ENCODE measurements around the gene USP17L15. TPM values are rescaled to one million over a fixed set of nuclear protein-coding genes. Genes with fewer than 3 reads are reported as not detected.
"Not testable (repeated sequence)": the region's sequence is repeated elsewhere in the genome, so short reads cannot be mapped to it uniquely, and the experiment has no call there.

Gene USP17L15, protein sequence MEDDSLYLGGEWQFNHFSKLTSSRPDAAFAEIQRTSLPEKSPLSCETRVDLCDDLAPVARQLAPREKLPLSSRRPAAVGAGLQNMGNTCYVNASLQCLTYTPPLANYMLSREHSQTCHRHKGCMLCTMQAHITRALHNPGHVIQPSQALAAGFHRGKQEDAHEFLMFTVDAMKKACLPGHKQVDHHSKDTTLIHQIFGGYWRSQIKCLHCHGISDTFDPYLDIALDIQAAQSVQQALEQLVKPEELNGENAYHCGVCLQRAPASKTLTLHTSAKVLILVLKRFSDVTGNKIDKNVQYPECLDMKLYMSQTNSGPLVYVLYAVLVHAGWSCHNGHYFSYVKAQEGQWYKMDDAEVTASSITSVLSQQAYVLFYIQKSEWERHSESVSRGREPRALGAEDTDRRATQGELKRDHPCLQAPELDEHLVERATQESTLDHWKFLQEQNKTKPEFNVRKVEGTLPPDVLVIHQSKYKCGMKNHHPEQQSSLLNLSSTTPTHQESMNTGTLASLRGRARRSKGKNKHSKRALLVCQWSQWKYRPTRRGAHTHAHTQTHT
- not detected in 2 replicates for total RNA-seq

DNA sequence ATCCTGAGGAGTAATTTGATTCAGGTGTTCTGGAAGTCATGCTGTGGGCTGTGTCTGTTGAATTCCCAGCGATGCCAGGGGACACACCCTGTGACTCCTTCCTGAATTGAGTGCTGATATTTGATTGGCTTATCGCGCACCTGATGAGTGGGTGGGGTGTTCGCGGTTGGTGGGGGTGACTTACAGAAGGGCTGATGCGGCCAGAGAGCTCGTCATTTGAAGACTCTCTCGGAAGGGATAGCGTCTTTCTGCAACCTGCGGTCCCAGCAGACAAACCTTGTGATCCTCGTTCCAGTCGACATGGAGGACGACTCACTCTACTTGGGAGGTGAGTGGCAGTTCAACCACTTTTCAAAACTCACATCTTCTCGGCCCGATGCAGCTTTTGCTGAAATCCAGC lies at the start of gene USP17L15:
Gene USP17L15, plus strand, starts transcription at position 301 of the 400 bp plus-strand sequence. Its CDS starts 0 bp downstream, at position 301.
- DNase-seq (ENCODE audit: extremely low read depth, low read depth, low spot score) = not testable (repeated sequence)

DNA sequence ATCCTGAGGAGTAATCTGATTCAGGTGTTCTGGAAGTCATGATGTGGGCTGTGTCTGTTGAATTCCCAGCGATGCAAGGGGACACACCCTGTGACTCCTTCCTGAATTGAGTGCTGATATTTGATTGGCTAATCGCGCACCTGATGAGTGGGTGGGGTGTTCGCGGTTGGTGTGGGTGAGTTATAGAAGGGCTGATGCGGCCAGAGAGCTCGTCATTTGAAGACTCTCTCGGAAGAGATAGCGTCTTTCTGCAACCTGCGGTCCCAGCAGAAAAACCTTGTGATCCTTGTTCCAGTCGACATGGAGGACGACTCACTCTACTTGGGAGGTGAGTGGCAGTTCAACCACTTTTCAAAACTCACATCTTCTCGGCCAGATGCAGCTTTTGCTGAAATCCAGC lies 23.8 kb upstream of the USP17L15 start, which contains the start of gene USP17L10:
Gene USP17L10, plus strand, starts transcription at position 301 of the 400 bp plus-strand sequence. Its CDS starts 0 bp downstream, at position 301.
- DNase-seq (ENCODE audit: extremely low read depth, low read depth, low spot score) = not testable (repeated sequence)

DNA sequence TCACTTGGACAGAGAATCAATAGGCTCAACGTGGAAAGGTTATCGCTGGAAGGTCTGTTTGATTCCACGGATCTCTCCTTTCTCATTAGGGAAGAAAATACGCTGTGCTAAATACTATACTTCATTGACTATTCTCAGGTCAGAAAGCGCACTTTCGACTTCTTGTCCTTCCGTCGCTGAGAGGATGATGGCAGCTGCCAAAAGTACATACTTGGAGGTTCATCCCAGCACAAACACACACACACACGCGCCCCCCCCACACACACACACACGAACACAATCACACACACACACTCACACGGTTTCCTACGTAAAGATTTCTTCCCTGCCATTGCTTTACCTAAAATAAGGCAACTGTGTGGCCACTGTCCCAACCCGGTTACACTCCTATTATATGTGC lies 19.5 kb upstream of the USP17L15 start:
- not testable (repeated sequence) for DNase-seq (ENCODE audit: extremely low read depth, low read depth, low spot score)

DNA sequence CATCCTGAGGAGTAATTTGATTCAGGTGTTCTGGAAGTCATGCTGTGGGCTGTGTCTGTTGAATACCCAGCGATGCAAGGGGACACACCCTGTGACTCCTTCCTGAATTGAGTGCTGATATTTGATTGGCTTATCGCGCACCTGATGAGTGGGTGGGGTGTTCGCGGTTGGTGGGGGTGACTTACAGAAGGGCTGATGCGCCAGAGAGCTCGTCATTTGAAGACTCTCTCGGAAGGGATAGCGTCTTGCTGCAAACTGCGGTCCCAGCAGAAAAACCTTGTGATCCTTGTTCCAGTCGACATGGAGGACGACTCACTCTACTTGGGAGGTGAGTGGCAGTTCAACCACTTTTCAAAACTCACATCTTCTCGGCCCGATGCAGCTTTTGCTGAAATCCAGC lies 19.1 kb upstream of the USP17L15 start, which contains the start of gene USP17L11:
Gene USP17L11, plus strand, starts transcription at position 301 of the 400 bp plus-strand sequence. Its CDS starts 0 bp downstream, at position 301.
- not testable (repeated sequence) for DNase-seq (ENCODE audit: extremely low read depth, low read depth, low spot score)

DNA sequence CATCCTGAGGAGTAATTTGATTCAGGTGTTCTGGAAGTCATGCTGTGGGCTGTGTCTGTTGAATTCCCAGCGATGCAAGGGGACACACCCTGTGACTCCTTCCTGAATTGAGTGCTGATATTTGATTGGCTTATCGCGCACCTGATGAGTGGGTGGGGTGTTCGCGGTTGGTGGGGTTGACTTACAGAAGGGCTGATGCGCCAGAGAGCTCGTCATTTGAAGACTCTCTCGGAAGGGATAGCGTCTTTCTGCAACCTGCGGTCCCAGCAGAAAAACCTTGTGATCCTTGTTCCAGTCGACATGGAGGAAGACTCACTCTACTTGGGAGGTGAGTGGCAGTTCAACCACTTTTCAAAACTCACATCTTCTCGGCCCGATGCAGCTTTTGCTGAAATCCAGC lies 14.3 kb upstream of the USP17L15 start, which contains the start of gene USP17L12:
Gene USP17L12, plus strand, starts transcription at position 301 of the 400 bp plus-strand sequence. Its CDS starts 0 bp downstream, at position 301.
- not testable (repeated sequence) for DNase-seq (ENCODE audit: extremely low read depth, low read depth, low spot score)

DNA sequence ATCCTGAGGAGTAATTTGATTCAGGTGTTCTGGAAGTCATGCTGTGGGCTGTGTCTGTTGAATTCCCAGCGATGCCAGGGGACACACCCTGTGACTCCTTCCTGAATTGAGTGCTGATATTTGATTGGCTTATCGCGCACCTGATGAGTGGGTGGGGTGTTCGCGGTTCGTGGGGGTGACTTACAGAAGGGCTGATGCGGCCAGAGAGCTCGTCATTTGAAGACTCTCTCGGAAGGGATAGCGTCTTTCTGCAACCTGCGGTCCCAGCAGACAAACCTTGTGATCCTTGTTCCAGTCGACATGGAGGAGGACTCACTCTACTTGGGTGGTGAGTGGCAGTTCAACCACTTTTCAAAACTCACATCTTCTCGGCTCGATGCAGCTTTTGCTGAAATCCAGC lies 9.6 kb upstream of the USP17L15 start, which contains the start of gene USP17L13:
Gene USP17L13, plus strand, starts transcription at position 301 of the 400 bp plus-strand sequence. Its CDS starts 0 bp downstream, at position 301.
- DNase-seq (ENCODE audit: extremely low read depth, low read depth, low spot score) = not testable (repeated sequence)

DNA sequence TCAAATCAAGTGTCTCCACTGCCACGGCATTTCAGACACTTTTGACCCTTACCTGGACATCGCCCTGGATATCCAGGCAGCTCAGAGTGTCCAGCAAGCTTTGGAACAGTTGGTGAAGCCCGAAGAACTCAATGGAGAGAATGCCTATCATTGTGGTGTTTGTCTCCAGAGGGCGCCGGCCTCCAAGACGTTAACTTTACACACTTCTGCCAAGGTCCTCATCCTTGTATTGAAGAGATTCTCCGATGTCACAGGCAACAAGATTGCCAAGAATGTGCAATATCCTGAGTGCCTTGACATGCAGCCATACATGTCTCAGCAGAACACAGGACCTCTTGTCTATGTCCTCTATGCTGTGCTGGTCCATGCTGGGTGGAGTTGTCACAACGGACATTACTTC lies 3.9 kb upstream of the USP17L15 start:
- DNase-seq (ENCODE audit: extremely low read depth, low read depth, low spot score) = not testable (repeated sequence)

DNA sequence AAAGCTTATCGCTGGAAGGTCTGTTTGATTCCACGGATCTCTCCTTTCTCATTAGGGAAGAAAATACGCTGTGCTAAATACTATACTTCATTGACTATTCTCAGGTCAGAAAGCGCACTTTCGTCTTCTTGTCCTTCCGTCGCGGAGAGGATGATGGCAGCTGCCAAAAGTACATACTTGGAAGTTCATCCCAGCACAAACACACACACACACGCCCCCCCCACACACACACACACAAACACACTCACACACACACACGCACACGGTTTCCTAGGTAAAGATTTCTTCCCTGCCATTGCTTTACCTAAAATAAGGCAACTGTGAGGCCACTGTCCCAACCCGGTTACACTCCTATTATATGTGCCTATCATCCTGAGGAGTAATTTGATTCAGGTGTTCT lies 4.3 kb downstream of the USP17L15 start:
- DNase-seq (ENCODE audit: extremely low read depth, low read depth, low spot score) = not testable (repeated sequence)

DNA sequence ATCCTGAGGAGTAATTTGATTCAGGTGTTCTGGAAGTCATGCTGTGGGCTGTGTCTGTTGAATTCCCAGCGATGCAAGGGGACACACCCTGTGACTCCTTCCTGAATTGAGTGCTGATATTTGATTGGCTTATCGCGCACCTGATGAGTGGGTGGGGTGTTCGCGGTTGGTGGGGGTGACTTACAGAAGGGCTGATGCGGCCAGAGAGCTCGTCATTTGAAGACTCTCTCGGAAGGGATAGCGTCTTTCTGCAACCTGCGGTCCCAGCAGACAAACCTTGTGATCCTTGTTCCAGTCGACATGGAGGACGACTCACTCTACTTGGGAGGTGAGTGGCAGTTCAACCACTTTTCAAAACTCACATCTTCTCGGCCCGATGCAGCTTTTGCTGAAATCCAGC lies 9.4 kb downstream of the USP17L15 start, which contains the start of gene USP17L17:
Gene USP17L17, plus strand, starts transcription at position 301 of the 400 bp plus-strand sequence. Its CDS starts 0 bp downstream, at position 301.
- not testable (repeated sequence) for DNase-seq (ENCODE audit: extremely low read depth, low read depth, low spot score)

DNA sequence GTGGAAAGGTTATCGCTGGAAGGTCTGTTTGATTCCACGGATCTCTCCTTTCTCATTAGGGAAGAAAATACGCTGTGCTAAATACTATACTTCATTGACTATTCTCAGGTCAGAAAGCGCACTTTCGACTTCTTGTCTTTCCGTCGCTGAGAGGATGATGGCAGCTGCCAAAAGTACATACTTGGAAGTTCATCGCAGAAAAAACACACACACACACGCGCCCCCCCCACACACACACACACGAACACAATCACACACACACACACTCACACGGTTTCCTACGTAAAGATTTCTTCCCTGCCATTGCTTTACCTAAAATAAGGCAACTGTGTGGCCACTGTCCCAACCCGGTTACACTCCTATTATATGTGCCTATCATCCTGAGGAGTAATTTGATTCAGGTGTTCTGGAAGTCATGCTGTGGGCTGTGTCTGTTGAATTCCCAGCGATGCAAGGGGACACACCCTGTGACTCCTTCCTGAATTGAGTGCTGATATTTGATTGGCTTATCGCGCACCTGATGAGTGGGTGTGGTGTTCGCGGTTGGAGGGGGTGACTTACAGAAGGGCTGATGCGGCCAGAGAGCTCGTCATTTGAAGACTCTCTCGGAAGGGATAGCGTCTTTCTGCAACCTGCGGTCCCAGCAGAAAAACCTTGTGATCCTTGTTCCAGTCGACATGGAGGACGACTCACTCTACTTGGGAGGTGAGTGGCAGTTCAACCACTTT lies 13.9 kb downstream of the USP17L15 start, which contains the start of gene USP17L18:
Gene USP17L18, plus strand, starts transcription at position 678 of the 728 bp plus-strand sequence. Its CDS starts 0 bp downstream, at position 678.
- DNase-seq (ENCODE audit: extremely low read depth, low read depth, low spot score) = not testable (repeated sequence)

DNA sequence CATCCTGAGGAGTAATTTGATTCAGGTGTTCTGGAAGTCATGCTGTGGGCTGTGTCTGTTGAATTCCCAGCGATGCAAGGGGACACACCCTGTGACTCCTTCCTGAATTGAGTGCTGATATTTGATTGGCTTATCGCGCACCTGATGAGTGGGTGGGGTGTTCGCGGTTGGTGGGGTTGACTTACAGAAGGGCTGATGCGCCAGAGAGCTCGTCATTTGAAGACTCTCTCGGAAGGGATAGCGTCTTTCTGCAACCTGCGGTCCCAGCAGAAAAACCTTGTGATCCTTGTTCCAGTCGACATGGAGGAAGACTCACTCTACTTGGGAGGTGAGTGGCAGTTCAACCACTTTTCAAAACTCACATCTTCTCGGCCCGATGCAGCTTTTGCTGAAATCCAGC lies 18.9 kb downstream of the USP17L15 start, which contains the start of gene USP17L19:
Gene USP17L19, plus strand, starts transcription at position 301 of the 400 bp plus-strand sequence. Its CDS starts 0 bp downstream, at position 301.
- not testable (repeated sequence) for DNase-seq (ENCODE audit: extremely low read depth, low read depth, low spot score)

DNA sequence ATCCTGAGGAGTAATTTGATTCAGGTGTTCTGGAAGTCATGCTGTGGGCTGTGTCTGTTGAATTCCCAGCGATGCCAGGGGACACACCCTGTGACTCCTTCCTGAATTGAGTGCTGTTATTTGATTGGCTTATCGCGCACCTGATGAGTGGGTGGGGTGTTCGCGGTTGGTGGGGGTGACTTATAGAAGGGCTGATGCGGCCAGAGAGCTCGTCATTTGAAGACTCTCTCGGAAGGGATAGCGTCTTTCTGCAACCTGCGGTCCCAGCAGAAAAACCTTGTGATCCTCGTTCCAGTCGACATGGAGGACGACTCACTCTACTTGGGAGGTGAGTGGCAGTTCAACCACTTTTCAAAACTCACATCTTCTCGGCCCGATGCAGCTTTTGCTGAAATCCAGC lies 23.6 kb downstream of the USP17L15 start, which contains the start of gene USP17L20:
Gene USP17L20, plus strand, starts transcription at position 301 of the 400 bp plus-strand sequence. Its CDS starts 0 bp downstream, at position 301.
- not testable (repeated sequence) for DNase-seq (ENCODE audit: extremely low read depth, low read depth, low spot score)

DNA sequence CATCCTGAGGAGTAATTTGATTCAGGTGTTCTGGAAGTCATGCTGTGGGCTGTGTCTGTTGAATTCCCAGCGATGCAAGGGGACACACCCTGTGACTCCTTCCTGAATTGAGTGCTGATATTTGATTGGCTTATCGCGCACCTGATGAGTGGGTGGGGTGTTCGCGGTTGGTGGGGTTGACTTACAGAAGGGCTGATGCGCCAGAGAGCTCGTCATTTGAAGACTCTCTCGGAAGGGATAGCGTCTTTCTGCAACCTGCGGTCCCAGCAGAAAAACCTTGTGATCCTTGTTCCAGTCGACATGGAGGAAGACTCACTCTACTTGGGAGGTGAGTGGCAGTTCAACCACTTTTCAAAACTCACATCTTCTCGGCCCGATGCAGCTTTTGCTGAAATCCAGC lies 28.4 kb downstream of the USP17L15 start, which contains the start of gene USP17L21:
Gene USP17L21, plus strand, starts transcription at position 301 of the 400 bp plus-strand sequence. Its CDS starts 0 bp downstream, at position 301.
- not testable (repeated sequence) for DNase-seq (ENCODE audit: extremely low read depth, low read depth, low spot score)

DNA sequence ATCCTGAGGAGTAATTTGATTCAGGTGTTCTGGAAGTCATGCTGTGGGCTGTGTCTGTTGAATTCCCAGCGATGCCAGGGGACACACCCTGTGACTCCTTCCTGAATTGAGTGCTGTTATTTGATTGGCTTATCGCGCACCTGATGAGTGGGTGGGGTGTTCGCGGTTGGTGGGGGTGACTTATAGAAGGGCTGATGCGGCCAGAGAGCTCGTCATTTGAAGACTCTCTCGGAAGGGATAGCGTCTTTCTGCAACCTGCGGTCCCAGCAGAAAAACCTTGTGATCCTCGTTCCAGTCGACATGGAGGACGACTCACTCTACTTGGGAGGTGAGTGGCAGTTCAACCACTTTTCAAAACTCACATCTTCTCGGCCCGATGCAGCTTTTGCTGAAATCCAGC lies 33.1 kb downstream of the USP17L15 start, which contains the start of gene USP17L22:
Gene USP17L22, plus strand, starts transcription at position 301 of the 400 bp plus-strand sequence. Its CDS starts 0 bp downstream, at position 301.
- not testable (repeated sequence) for DNase-seq (ENCODE audit: extremely low read depth, low read depth, low spot score)

DNA sequence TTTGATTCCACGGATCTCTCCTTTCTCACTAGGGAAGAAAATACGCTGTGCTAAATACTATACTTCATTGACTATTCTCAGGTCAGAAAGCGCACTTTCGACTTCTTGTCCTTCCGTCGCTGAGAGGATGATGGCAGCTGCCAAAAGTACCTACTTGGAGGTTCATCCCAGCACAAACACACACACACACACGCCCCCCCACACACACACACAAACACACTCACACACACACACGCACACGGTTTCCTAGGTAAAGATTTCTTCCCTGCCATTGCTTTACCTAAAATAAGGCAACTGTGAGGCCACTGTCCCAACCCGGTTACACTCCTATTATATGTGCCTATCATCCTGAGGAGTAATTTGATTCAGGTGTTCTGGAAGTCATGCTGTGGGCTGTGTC lies 37.5 kb downstream of the USP17L15 start:
- not testable (repeated sequence) for DNase-seq (ENCODE audit: extremely low read depth, low read depth, low spot score)

Other genes with a start within 250 kb of the USP17L15 start
- gene FAM90A26, start 64.0 kb upstream of the USP17L15 start, total RNA-seq = not detected in 2 replicates
- gene USP17L10, start 23.7 kb upstream of the USP17L15 start, total RNA-seq = not detected in 2 replicates
- not detected in 2 replicates for gene USP17L11, start 19.0 kb upstream of the USP17L15 start, total RNA-seq
- gene USP17L12, start 14.2 kb upstream of the USP17L15 start, total RNA-seq = not detected in 2 replicates
- not detected in 2 replicates for gene USP17L13, start 9.5 kb upstream of the USP17L15 start, total RNA-seq
- gene USP17L17, start 9.5 kb downstream of the USP17L15 start, total RNA-seq = not detected in 2 replicates
- not detected in 2 replicates for gene USP17L18, start 14.2 kb downstream of the USP17L15 start, total RNA-seq
- not detected in 2 replicates for gene USP17L19, start 19.0 kb downstream of the USP17L15 start, total RNA-seq
- gene USP17L20, start 23.7 kb downstream of the USP17L15 start, total RNA-seq = not detected in 2 replicates
- gene USP17L21, start 28.5 kb downstream of the USP17L15 start, total RNA-seq = not detected in 2 replicates
- not detected in 2 replicates for gene USP17L22, start 33.2 kb downstream of the USP17L15 start, total RNA-seq
- not detected in 2 replicates for gene USP17L24, start 90.8 kb downstream of the USP17L15 start, total RNA-seq
- gene USP17L25, start 95.5 kb downstream of the USP17L15 start, total RNA-seq = not detected in 2 replicates
- not detected in 2 replicates for gene USP17L26, start 100.3 kb downstream of the USP17L15 start, total RNA-seq
- gene USP17L5, start 105.0 kb downstream of the USP17L15 start, total RNA-seq = not detected in 2 replicates
- gene USP17L27, start 109.8 kb downstream of the USP17L15 start, total RNA-seq = not detected in 2 replicates
- gene USP17L28, start 114.5 kb downstream of the USP17L15 start, total RNA-seq = not detected in 2 replicates
- not detected in 2 replicates for gene USP17L29, start 119.3 kb downstream of the USP17L15 start, total RNA-seq
- not detected in 2 replicates for gene USP17L30, start 128.7 kb downstream of the USP17L15 start, total RNA-seq
- gene DEFB131A, start 210.0 kb downstream of the USP17L15 start, total RNA-seq = not detected in 2 replicates

All from glomerular endothelial cell (primary cell).